ENCODE data around the gene FMNL2.

- TF ChIP-seq CTCF (IDR thresholded peaks at IDR 0.05; ENCODE audit: low read length) (peak; percentile 83), EZH2phosphoT487 (IDR thresholded peaks at IDR 0.05; ENCODE audit: low read length) (no peak)
Observed at GRCh38 chr2:152635635-152636298, 300.8 kb downstream of the FMNL2 start.

All from MM.1S (cell line).